ENCODE measurements around the gene CD79B.

- TF ChIP-seq GATA2 (IDR thresholded peaks at IDR 0.05; ENCODE audit: low read depth, low read length) (no peak), GATA3 (IDR thresholded peaks at IDR 0.05; ENCODE audit: low read depth, low read length) (no peak)
Observed at GRCh38 chr17:63954402-63955063, 22.4 kb upstream of the CD79B start.

Data from SH-SY5Y (cell line).